ENCODE data around the gene DOK1.

Gene DOK1

DNA sequence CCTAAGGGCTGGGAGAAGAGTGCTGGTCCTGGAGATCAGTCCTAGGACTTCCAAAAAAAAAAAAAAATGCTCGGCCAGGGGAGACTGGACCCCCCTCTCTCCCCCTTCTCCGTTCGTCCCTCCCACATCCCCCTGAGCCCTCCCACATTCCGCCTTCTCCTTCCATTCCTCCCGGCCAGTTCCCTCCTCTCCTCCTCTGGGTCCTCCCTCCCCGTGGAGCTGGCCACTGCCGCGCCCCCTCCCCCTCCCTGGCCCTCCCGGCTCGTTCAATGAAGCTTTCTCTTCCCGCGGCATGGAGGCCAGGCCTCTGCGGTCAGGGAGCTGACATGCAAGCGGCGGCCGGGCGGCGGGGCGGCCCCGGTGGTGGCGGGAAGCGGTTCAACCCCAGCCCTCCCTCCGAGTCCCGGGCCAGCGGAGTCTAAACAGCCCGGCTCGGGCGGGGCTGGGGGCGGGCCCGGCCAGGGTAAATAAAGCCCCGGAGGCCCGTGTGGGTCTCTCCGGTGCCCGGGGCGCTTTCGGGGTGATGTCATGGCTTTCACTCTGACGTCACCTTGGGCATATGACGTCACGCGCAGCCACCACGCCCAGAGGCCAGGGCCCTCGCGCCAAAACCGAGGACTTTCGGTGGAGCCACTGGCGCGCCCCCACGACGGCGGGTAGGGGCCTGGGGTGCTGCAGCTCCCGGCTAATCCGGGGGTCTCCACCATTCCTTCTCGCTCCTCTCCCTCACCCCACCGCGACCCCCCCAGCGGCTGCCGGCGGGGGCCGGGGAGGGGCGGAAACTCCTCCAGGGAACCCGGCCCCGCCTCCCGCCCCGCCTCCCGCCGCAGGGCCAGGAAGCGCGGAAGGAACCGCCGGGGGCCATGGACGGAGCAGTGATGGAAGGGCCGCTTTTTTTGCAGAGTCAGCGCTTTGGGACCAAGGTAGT, at the start of gene DOK1, which contains the start of gene LOXL3:
Gene DOK1 (plus strand): TSS at position 829 of the 928 bp plus-strand sequence. CDS start 35 bp downstream, at position 864.
Gene LOXL3 (minus strand): TSS at position 51 of the 928 bp plus-strand sequence. CDS start 1,308 bp downstream, outside the sequence.
- FAIRE-seq (no peak), DNase-seq (ENCODE audit: low spot score) (peak; percentile 65)

DNA sequence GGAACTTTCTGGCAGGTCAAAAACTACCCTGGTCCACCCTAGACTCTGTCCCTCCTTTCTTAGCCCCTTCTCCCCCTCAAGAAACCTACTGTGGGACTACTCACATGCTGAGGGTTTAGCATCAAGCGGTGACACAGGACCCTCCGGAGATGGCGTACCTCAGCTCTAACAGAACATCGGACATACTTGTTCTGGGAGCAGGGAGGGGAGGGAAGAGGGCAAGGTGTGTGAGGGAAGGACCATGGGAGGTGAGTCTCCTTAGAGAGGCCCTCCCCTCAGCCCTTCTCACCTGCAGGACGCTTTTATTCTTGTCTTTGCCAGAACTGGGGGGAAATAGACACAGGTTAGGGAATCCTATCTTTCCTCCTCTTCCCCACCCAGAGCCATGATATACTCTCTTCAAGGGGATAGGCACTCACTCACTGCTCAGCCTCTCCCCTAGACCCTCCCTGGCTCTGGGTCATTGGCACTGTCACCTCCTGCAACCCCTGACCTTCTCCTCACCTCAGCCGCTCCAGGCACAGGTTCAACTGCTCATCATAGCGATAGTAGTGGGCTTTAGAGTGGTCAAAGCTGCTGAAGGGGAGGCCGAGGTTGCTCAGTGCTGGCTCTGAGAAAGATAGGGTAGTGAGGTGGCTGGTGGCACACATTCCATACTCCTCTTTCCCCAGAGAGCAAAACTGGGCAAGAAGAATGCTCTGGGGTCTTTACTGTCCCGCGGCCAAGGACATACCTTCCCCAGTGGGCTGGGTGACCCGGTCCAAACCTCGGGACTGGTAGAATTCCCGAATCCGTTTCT, 48.9 kb upstream of the DOK1 start:
- no peak for FAIRE-seq

DNA sequence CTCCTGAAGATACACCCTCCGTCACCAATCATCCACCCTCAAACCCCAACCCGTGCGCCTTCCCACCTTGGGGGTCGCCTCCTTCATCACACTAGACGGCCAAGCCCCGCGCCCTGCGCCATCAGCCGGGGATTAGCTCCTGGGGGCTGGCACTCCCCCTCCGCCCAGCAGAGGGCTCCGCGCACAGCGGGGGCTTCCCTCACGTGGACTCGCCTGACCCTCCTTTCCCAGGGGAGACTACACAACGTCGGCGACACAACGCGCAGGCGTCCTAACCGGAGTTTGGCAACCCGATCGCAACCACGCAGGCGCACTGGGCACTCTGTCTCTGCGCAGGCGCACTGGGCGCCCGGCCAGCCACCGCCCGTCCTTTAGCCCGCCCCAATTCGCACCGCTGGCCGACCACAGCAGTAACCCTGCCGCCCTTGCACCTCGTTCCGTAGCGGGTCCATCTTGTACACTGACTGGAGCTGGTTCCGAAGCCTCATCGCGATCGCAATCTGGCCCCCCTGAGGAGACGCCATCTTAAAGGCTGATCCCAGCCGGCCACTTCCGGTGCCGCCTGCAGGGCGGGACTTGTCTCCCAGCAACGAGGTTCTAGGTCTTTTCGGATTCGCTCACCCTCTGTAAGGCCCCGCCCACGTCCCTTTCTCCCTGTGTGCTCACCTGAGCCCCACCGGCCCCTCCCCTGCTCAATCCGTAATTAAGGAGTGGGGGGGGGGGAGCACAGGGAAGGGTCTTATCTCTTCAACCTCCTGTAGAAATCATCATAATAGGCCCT, 47.2 kb upstream of the DOK1 start, which contains the start of gene PCGF1:
Gene PCGF1 (minus strand): TSS at position 551 of the 781 bp plus-strand sequence. CDS start 27 bp downstream, at position 524.
- DNase-seq (ENCODE audit: low spot score) (peak; percentile 93), FAIRE-seq (peak; percentile 49)

More for the DNA sequence above, 48.9 kb upstream of the DOK1 start:
- DNase-seq (ENCODE audit: low spot score), result no peak

- DNase-seq (ENCODE audit: low spot score) (no peak), FAIRE-seq (no peak)
Measured at GRCh38 chr2:74507926-74508520, 46.5 kb upstream of the DOK1 start.

GRCh38 chr2:74510272-74510671, 44.2 kb upstream of the DOK1 start:
- DNase-seq (ENCODE audit: low spot score) (no peak), FAIRE-seq (no peak)

DNA sequence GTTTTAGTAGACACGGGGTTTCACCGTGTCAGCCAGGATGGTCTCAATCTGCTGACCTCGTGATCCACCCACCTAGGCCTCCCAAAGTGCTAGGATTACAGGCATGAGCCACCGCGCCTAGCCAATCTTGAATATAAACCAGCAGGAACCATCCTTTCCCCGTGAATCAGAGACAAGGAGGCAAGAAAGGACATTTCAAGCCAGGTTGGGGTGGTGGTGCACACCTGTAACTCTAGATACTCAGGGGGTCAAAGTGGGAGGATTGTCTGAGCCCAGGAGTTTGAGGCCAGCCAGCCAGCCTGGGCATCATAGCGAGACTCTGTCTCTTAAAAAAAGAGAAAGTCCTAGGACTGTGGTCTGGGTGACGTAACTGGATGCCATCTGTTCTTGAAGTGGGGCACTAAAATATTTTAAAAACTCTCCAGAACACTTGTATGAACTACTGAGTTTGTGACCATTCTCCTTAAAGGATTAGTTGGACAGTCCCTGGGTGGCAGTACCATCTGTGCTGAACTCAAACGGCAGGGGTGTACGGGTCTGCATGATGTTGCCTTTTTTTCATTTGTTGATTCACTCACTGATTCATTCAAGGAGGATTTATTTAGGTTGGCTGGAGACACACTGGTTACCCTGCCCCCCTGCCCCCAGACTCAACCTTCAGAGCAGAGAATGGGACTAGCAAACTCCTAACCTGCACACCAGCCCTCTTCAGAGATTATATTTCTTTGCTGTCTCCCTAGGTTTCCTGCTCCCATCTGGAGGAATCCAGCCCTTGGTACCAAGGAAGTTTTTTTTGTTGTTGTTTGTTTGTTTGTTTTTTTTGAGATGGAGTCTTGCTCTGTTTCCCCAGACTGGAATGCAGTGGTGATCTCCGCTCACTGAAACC, 43.2 kb upstream of the DOK1 start:
- DNase-seq (ENCODE audit: low spot score), result no peak
- no peak for FAIRE-seq

GRCh38 chr2:74512744-74513604, 41.5 kb upstream of the DOK1 start:
- DNase-seq (ENCODE audit: low spot score), result no peak
- no peak for FAIRE-seq

- no peak for DNase-seq (ENCODE audit: low spot score)
- FAIRE-seq, result no peak
Measured at GRCh38 chr2:74513605-74514367, 40.7 kb upstream of the DOK1 start.

DNA sequence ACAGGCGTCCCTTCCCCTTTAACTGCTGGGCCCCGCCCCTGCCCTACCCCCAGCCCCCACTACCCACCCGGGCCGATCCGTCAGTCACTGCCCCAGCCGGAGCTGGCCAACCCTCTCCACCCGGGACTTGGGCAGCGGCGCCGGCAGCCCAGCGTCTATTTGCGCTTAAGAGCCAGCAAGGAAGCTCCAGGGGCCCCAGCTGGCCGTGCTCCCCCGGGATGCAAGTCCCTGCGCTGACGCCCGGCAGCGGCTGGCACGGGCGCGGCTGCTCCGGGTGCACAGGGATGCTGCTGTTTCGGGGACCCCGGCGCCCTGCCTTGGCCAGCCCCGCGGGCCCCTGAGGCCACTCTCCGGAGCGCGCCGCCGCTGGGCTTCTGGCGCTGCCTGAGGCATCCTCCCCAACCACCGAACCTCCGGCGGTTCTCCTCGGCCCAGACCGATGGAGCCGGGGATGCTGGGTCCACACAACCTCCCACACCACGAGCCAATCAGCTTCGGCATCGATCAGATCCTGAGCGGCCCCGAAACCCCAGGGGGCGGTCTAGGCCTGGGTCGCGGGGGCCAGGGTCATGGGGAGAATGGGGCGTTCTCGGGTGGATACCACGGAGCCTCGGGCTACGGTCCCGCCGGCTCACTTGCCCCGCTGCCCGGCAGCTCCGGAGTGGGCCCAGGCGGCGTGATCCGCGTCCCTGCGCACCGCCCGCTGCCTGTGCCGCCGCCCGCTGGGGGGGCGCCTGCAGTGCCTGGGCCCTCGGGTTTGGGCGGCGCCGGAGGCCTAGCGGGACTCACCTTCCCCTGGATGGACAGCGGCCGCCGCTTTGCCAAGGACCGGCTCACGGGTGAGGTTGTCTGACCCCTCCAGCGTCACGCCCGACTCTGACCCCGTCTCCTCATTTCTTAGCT, 39.9 kb upstream of the DOK1 start, which contains the start of gene TLX2:
Gene TLX2 (plus strand): TSS at position 83 of the 903 bp plus-strand sequence. CDS start 357 bp downstream, at position 440.
- FAIRE-seq, result no peak
- DNase-seq (ENCODE audit: low spot score), result no peak

DNA sequence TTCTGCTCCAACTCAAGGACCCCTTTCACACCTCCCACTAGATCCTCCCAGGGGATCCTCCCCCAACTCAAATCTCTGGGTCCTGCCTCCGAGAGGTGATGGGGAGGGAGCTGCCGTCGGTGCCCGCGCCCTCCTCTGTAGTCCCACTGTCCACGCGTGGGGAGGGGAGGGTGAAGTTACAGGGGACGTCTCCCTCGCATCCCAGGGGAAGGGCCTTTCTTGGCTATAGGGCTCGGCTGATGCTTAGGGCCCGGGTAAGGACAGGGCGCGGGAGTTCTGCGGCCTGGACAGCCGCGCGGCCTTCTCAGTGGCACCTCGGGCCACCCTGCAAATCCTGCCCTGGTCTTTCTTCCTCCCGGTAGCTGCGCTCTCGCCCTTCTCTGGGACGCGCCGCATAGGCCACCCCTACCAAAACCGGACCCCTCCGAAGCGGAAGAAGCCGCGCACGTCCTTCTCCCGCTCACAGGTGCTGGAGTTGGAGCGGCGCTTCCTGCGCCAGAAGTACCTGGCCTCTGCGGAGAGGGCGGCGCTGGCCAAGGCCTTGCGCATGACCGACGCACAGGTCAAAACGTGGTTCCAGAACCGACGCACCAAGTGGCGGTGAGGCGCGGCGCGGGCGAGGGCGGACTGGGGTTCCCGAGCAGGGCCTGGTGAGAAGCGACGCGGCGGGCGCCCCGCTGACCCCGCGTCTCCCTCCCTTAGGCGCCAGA, 39.1 kb upstream of the DOK1 start:
- no peak for DNase-seq (ENCODE audit: low spot score)
- no peak for FAIRE-seq

DNA sequence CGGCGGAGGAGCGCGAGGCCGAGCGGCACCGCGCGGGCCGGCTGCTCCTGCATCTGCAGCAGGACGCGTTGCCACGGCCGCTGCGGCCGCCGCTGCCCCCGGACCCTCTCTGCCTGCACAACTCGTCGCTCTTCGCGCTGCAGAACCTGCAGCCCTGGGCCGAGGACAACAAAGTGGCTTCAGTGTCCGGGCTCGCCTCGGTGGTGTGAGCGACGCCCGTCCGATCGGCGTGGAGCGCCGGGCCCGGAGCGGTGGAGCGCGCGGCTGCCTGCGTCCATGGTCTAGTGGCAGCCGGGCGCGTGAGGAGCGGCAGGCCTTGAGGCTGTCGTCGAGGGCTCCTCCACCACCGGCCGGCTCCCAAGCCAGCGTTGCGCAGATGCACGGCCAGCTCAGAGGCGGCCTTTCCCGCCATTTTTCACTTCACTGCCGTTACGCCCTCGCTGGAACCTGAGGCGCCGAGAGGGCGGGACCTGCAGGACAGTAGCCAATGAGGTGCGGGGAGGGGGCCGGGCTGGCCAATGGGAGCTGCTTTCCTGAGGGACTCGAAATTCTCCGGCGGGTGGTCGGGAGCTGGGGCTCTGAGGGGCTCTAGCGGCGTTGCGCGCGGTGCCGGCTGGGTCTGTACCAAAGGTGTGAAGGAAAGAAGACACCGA, 38.4 kb upstream of the DOK1 start:
- no peak for FAIRE-seq
- no peak for DNase-seq (ENCODE audit: low spot score)

GRCh38 chr2:74516650-74517049, 37.9 kb upstream of the DOK1 start:
- FAIRE-seq (no peak), DNase-seq (ENCODE audit: low spot score) (no peak)

DNA sequence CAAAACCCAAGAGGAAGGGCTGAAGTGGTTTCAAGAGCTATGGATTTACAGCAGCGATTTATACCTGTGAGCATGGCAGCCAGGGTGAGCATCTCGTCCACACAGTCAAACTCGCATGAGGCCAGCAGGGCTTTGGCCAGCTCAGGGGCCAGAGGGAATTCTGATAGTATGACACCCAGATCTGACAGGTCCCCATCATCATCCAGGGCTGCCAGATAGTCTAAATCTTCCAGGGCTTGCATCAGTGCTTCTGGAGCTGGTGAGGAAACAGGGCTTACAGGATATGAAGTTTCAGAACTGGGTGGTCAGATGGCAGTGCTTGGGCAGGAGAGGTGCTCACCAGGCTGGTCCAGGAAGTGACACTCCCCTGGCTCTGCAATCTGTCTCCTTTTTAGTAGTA, 32.0 kb upstream of the DOK1 start:
- FAIRE-seq (no peak), DNase-seq (ENCODE audit: low spot score) (no peak)

GRCh38 chr2:74524005-74524404, 30.5 kb upstream of the DOK1 start:
- DNase-seq (ENCODE audit: low spot score) (no peak), FAIRE-seq (no peak)

- no peak for FAIRE-seq
Measured at GRCh38 chr2:74524955-74525716, 29.4 kb upstream of the DOK1 start.

More at GRCh38 chr2:74524955-74525716, 29.4 kb upstream of the DOK1 start:
- no peak for DNase-seq (ENCODE audit: low spot score)
